GM15510 (cell line): Measurements from ENCODE around the gene EMP3.

ENCODE experiments used
- POLR2A ChIP-seq: IDR thresholded peaks from 3 replicates; pipeline ENCODE4 v1.6.1; 2011; ENCODE audit warnings: borderline replicate concordance; ENCODE audit not compliant: insufficient read length; ENCODE audit errors: extremely low read depth

Gene EMP3

DNA sequence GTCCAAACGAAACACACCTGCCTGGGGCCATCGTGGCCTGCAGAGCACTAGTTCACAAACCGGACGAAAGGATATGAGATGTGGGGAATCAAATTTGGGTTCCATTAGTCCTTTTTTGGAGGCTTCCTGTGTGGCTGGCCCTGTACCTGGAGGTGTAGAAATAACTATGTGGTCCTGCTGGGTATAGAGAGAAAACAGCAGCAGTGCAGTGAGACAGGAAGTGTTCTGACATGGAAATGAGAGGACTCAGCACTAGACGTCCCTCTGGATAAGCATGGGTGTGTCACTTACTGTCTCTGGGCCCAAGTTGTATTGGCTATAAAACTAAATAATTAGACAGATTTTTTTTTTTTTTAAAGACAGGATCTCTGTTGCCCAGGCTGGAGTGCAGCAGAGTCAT, 53.7 kb downstream of the EMP3 start:
- TF ChIP-seq POLR2A: no peak
